NK-92 treated with Interleukin-12 subunit alpha and Interleukin-12 subunit beta, amount 100 ng/mL, for 24 hours (cell line): ENCODE measurements around the gene GAMT.
A peak's percentile ranks its signal among the peaks of the same experiment; 100 is the strongest.

Experiments used
- DNase-seq: peaks from one replicate; lab custom pipeline; 2025; lab: John Stamatoyannopoulos, UW

GAMT gene

DNA sequence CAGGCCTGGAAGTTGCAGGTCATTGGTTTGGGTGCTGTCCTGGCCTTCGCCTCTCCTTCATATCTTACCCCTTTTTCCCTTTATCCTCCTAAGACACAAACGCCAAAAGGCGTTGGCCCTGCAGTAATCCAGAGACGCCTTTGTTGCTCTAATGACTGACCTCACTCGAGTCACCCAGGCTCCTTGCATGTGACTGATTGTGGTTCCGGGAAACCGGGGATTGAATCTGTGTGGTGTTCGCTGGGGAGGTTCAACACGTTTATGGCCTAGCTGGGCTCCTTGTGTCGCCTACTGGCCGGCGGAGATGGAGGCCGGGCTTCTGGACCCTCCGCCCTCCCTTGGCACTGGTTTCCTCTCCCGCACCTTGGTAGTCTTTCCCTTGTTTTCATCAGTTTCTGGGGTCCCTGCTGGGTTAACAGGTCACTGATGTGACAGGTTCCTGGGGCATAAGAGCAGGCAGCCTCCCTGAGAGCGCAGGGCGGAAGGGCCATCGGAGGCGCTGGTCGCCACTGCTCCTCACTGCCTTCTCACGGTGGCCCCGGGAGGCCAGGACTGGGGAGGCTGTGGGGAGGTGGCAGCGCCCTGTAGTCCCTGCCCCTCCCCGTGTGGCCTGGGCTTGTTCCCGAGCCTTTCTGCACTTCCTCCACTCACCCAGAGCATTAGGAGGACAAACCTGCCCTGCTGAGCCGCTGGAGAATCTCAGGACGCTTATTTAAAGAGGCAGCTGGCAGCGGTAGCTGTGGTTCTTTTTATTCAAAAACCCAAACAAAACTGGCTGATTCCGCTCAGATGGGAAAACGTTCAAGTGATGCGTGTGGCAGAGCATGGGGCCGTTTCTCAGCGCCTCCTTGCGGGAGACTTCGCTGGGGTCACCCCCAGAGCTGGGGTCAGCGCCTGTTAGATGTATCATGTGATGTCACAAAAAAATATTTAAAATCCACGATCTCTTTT, 35.7 kb downstream of the GAMT start:
- DNase-seq = no peak

GRCh38 chr19:1364070-1364704, 37.2 kb downstream of the GAMT start:
- no peak for DNase-seq

DNA sequence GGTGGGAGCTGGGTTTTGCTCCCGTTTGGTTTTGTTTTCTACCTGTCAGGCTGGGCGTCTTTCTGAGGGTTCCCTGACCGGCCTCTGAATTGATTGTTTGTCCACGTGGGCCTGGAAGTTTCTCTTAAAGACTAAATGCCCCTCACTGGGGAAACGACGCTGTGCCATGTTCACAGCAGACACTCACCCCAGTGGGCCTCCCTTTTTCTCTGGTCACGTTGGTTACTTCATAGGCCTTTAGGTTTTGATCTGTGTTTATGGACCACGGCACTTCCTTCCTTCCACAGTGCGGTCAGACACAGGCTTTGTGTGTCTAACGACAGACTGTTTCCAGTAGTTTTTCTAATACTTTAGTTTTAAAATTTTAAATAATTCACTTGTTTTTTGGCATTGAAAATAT, 37.7 kb downstream of the GAMT start:
- DNase-seq = no peak

DNA sequence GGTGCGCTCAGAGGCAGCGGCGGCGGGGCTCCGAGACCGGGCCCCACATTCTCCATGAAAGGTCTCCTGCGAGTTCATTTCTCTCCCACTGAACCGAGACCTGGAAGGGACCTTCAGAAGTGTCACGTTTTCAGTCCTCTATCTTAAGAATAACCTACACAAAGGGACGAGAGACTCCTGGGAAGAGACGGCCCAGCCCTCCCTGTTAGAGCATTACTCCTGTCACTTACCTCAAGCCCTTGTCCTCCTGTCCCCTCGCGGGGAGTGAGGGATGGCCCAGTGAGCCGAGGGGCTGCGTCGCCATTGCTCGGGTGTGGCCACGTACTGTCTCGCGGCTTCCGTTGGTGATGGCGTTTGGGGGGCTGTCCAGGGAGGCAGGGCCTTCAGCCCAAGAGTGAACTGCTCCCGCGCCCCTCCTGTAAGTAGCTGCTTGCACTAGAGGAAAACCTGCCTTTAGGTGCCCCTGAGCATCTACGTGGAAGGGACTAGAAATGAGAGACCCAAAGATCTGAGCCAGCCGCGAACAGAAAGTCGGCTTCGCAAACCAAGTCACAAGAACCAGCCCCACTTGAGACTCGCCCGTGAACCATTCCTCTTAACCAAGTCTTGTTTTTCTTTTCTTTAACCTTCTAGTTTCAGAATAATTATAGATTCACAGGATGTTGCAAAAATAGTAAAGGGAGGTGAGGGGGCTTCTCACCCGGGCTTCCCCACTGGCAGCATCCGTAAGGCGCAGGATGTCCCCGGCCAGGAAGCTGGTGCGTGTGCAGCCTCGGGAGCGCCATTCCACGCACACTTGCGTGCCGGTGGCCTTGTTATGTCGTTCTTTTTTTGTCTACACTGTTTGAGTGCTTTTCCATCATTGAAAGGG, 38.7 kb downstream of the GAMT start:
- no peak for DNase-seq

DNA sequence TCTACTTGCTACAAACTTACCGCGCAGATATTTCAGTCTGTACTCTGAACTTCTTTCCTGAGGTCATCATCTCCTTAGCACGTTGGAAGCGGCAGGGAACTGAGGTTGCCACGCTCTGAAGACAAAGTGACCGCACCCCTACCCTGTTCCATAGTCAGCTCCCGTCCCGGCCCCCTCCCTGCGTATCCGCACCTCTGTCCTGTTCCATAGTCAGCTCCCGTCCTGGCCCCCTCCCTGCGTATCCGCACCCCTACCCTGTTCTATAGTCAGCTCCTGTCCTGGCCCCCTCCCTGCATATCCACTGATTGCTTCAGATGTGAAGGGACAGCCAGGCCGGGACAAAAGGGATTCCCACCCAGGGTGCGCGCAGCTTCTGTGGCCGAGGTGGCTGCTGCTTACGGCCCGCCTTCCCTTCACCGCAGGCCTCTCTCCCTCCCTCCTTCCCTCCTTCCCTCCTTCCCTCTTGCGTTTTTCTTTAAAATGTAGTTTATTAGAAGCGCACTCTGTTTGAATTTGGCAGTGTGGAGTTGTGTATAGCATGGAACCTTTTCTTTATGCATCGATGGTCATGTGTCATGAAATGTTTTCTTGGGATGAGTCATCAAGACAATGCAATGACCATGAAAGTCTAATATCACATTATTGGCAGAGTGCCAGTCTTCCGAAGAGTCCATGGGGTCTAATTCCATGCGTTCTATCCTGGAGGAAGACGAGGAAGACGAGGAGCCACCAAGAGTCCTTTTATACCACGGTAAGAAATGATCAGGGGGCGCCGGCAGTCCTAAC, 39.5 kb downstream of the GAMT start:
- no peak for DNase-seq

GRCh38 chr19:1360818-1361461, 40.4 kb downstream of the GAMT start:
- no peak for DNase-seq

- no peak for DNase-seq
Measured at GRCh38 chr19:1360126-1360817, 41.1 kb downstream of the GAMT start.

DNA sequence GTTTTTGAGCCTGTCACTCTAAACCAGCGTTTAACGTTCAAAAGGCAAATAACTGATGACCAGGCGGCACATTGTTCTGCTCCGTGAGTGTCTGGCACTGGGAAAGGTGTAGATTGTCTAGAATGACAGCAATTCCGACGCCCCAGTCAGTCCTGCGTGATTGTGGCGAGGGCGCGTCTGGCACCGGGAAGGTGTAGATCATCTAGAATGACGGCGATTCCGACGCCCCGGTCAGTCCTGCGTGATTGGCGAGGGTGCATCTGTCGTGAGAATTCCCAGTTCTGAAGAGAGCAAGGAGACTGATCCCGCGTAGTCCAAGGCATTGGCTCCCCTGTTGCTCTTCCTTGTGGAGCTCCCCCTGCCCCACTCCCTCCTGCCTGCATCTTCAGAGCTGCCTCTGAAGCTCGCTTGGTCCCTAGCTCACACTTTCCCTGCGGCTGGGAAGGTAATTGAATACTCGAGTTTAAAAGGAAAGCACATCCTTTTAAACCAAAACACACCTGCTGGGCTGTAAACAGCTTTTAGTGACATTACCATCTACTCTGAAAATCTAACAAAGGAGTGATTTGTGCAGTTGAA, 43.7 kb downstream of the GAMT start:
- DNase-seq = no peak

DNA sequence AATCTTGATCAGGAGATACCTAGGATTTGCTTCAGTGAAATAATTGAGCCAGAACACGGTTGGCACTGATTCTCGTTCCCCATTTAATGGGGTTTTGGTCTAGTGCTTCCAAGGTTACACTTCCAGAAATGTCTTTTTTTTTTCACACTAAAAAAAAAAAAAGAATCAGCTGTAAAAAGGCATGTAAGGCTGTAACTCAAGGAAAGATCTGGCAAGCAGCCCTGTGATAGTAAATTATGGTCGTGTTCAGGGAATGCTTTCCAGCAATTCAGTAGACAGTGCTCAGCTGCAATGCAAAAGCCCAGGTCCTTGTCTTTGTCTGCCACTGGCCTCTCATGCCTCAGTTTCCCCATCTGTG, 44.9 kb downstream of the GAMT start:
- no peak for DNase-seq

DNA sequence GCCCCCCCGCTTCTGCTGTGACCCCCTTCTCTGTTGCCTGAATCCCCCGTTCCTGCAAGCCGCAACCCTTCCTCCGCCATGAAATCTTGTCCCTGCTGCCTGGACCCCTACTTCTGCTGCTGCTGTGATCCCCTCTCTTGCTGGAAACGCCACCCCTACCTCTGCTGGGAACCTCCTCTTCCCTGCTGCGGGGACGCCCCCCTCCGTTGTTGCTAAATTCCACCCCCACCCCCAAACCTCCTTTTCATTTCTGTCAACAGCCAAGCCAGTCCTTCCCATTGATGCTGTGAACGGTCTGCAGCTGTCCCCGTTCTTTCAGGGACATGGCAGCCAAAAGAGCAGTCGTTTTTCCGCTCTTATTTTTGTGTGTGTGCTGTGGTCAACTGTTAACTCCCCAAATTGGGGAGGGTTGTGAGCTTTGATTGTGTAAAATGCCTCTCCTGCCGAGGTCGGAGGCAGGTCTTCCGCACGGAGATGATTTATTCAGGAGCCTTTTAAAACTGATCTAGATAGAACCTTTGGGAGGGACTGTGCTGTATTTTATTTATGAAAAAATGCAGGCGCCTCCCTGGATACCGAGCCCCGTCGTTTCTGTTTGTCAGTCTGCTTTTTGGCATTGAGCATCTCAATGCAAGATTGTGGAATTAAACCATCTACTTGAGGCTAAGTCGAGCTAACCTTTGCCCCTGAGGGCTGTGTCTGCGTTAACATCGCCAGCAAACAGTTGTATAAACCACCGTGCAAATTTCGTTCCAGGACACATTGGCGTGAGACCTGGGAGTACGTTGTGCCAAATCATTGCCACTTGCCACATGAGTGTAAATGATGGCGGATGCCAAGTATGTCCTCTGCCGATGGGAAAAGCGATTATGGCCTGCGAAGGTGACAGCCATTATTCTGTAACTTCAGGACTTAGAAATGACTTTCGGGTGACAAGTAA, 45.5 kb downstream of the GAMT start:
- no peak for DNase-seq

- peak; percentile 52 for DNase-seq
Measured at GRCh38 chr19:1354970-1355567, 46.3 kb downstream of the GAMT start.

- DNase-seq = no peak
Measured at GRCh38 chr19:1353144-1353543, 48.2 kb downstream of the GAMT start.

DNA sequence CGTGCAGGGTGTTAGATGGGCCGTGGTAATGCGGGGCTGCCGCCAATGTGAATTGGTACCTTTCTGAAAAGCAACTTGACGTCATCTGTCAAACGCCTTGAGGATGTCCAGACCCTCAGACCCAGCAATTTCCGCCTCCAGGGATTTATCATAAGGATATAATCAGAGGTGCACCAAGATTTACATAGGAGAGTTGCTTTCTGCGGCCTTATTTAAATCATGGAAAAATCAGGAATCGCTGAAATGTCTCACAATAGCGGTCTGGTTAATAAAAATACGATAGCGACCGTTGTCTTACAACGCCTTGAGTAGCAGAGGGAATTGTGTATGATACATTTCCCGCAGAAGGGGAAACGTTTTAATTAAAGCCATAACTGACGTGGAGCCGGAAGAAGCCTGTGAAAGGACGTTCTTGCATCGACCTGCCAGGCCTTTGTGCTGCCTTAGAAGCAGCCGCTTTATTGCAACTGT, 49.9 kb downstream of the GAMT start:
- no peak for DNase-seq

DNA sequence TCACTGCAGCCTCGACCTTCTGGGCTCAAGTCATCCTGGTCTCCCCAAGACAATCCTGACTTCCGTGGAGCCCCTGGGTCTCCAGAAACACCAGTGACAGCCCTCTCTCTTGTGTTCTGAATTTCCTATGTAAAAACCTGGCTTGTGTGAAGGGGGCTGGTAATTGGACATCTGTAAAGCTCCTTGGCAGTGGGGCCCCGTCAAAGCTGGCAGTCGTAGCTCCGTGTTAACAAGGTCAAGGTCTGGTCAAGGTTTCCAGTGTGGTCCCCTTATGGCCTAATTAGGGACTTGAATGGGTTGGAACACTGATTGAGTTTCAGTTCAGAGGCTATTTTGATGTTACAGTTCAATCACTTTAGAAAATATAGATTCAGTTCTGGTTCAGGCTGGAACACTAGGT, 50.5 kb downstream of the GAMT start:
- DNase-seq = no peak

DNA sequence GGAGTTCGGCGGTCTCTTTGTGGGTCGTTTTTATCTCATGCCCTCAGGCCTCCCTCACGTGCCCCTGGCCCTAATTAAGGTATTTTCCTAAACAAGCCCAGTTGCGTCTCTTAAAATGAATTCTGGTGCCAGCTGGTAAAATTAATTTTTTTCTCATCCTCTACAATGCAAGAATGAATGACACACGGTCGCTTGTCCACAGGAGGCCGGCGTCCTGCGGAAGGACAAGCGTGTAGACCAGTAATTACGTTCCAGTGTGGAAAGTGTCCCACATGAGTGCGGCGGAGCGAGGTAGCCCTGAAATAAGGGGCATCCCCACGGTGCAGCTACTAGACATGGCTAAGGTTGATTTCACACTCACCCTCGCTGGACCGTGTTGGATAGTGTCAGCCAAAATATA, 52.1 kb downstream of the GAMT start:
- DNase-seq = no peak
